HG03460 (cell line): ENCODE measurements around the gene SEC31B.

Source experiments
- ATAC-seq: cut with Tn5 transposase; IDR thresholded peaks from one replicate; pipeline ENCODE4 v1.9.1; 2021; ENCODE audit not compliant: unreplicated experiment

SEC31B gene

GRCh38 chr10:100528921-100529474 is 9.3 kb upstream of the SEC31B start:
- ATAC-seq: no peak

GRCh38 chr10:100528123-100528886 is 8.6 kb upstream of the SEC31B start:
- no peak for ATAC-seq

- ATAC-seq: no peak
These were observed 5.0 kb upstream of the SEC31B start for GRCh38 chr10:100524638-100525037.

GRCh38 chr10:100524206-100524605 is 4.5 kb upstream of the SEC31B start:
- ATAC-seq: no peak

- no peak for ATAC-seq
These were observed 3.3 kb upstream of the SEC31B start for GRCh38 chr10:100522945-100523344.

- ATAC-seq: no peak
These were observed 2.6 kb upstream of the SEC31B start for GRCh38 chr10:100522107-100522801.

GRCh38 chr10:100520811-100521210 is 1.1 kb upstream of the SEC31B start:
- no peak for ATAC-seq

- ATAC-seq: no peak
These were observed 860 bp downstream of the SEC31B start for GRCh38 chr10:100518761-100519241.

GRCh38 chr10:100516847-100517246 is 2.8 kb downstream of the SEC31B start:
- ATAC-seq: no peak

- ATAC-seq: no peak
These were observed 4.0 kb downstream of the SEC31B start for GRCh38 chr10:100515612-100516011.

- no peak for ATAC-seq
These were observed 8.9 kb downstream of the SEC31B start for GRCh38 chr10:100510533-100511308.

- ATAC-seq: no peak
These were observed 10.3 kb downstream of the SEC31B start for GRCh38 chr10:100509241-100509840.

- ATAC-seq: no peak
These were observed 10.9 kb downstream of the SEC31B start for GRCh38 chr10:100508691-100509150.

GRCh38 chr10:100508266-100508665 is 11.4 kb downstream of the SEC31B start:
- no peak for ATAC-seq

GRCh38 chr10:100507357-100507732 is 12.3 kb downstream of the SEC31B start:
- ATAC-seq: no peak

GRCh38 chr10:100506596-100507356 is 12.9 kb downstream of the SEC31B start:
- no peak for ATAC-seq

- ATAC-seq: no peak
These were observed 14.5 kb downstream of the SEC31B start for GRCh38 chr10:100505164-100505563.

- ATAC-seq: no peak
These were observed 15.6 kb downstream of the SEC31B start for GRCh38 chr10:100504096-100504495.

GRCh38 chr10:100502926-100503494 is 16.7 kb downstream of the SEC31B start:
- no peak for ATAC-seq

GRCh38 chr10:100501423-100501822 is 18.2 kb downstream of the SEC31B start:
- no peak for ATAC-seq
